HG03571 (cell line): ENCODE results near the gene DTNA.

ENCODE experiments used
- ATAC-seq: cut with Tn5 transposase; IDR thresholded peaks from one replicate; pipeline ENCODE4 v1.9.1; 2021; ENCODE audit not compliant: unreplicated experiment

DTNA gene

GRCh38 chr18:34805103-34805877 lies 95.2 kb downstream of the DTNA start:
- ATAC-seq, result no peak

DNA sequence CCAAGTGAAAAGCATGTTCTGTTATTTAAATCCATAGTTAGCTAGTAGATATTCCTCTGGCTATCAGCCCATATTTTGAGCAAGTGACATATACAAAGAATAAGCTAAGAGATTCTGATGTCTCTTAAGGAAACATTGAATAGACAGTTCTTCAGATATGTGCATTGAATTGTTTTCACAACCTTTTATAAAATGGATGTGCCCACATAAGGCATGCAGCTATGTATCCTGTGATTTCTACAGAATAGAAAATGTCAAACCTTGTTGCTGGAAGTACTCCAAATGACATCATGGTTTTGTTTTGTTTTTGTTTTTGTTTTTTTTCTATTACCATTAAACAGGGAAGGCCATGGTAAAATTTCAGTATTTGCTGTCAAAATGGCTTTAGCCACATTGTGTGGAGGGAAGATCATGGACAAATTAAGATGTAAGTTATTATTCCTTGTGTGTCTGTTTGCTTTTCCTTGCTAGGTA lies 95.8 kb downstream of the DTNA start:
- no peak for ATAC-seq

GRCh38 chr18:34806527-34806926 lies 96.4 kb downstream of the DTNA start:
- no peak for ATAC-seq

- ATAC-seq, result no peak
Measured at GRCh38 chr18:34807106-34807796, 97.2 kb downstream of the DTNA start.

DNA sequence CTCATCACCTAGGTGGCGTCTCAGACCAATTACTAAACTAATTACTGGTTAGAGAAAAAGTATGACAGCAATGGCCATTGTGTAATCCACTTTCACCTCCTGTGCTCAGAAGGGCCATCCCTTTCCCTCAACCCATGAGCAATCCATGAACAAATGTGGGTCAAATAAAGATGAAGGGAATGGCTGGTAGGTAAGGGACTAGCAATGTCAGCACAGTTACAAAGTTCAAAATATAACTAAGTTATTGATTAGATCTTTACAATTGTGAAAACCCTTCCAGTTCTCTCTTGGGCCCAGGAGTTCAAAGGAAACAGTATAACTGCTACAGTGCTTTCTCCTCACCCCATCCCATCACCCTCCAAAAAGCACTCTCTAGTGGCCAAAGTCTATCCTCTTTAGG lies 98.3 kb downstream of the DTNA start:
- ATAC-seq, result no peak

DNA sequence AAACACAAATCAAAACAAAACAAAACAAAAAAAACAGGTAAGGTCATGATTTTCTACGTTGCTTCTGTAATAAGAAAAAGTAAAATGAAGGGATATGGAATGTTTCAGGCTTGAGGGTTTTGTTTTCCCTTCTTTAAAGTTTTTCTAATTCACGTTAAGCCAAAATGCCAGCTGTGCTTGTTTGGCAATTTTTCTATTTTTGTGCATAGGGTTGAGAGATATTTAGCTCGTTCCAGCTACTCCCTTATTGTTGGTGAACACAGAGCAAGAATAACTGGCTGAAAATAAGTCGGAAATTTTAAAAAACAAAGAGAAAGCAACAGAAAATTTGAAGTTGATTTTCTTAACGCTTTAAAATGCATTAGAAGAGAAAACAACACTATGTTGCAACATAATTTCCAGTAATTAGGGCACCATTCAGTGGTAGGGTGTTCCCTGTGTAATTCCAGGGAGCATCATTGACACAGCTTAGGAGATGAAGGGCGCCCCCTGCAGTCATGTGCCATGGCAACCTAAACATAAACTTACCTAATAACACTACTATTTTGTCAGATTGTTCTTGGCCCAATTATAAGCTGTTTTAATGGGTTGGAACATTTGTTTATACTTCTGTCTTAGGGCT lies 99.5 kb downstream of the DTNA start:
- ATAC-seq, result no peak

GRCh38 chr18:34816183-34816582 lies 106.1 kb downstream of the DTNA start:
- ATAC-seq, result no peak

DNA sequence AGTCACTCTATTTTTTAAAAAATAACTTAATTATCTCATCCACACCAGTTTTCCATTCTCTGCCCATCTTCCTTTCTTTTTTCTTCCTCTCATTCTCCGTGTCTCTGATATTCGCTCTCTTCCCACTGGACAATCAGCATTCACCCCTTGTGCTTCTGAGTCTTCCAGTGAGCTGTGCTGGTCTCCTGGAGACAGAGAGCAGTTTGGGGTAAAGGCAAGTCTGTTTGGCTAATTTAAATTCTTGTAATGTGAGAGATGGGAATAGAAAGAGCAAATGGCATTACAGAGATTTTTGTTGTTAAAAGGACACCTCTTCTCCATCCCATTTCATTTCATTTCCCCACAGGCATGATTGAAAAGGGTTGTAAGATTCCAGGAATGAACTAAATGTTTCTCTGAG lies 107.5 kb downstream of the DTNA start:
- no peak for ATAC-seq

DNA sequence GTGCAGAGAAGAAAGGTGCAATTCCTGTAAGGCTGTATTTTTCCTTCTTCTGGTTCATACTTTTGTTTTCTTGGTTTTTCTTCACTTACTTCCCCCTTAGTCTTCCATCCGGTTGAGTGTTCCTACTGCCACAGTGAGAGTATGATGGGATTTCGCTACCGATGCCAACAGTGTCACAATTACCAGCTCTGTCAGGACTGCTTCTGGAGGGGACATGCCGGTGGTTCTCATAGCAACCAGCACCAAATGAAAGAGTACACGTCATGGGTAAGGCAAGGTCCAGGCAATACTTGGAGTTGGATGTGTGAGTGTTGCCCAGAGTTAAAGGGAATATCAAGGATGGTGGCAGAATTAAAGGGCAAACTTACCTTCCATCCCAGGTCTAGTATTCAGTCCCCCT lies 108.0 kb downstream of the DTNA start:
- no peak for ATAC-seq

- ATAC-seq, result no peak
Measured at GRCh38 chr18:34820360-34821065, 110.4 kb downstream of the DTNA start.

DNA sequence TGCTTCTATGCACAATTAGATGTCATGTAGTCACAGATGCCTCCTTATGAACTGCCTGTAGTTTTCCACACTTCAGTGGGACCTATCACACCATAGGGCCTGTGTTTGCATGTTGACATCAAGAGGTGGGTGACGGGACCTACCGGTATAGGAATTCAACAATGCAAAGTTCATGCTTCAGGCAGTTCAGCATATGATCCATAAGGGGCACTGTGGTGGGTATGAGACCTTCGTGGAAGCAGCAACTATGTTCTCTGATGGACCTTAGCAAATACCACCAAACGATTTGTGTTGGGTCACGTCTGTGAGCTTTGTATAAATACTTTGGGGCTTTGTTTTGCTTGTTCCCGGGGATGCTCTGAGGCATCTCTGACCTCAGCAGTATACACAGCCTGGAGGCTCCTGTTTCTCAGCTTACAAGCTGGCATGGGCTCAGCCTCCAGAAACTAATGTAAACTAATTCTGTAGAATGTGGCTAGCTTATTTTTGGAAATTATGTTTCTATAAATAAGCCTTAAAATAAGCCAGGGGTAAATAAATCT lies 111.6 kb downstream of the DTNA start:
- ATAC-seq, result no peak

DNA sequence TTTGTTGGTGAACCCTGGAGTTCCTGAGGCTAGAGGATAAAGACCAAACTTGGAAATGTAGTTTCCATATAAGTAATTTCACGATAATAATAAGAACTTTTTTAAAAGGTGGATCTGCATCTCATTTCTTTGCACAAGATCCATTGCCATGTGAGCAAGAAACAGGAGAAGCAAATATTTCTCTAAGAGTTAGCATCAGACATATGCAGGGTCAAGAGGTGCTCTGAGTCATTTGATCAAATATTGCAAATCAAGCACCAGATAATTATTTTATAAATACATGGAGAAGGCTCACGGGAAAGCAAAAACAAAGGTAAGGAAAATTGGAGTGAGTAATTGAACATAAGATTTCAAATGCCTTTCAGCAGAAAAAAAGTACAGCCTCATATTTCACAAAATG lies 118.0 kb downstream of the DTNA start:
- ATAC-seq, result no peak

DNA sequence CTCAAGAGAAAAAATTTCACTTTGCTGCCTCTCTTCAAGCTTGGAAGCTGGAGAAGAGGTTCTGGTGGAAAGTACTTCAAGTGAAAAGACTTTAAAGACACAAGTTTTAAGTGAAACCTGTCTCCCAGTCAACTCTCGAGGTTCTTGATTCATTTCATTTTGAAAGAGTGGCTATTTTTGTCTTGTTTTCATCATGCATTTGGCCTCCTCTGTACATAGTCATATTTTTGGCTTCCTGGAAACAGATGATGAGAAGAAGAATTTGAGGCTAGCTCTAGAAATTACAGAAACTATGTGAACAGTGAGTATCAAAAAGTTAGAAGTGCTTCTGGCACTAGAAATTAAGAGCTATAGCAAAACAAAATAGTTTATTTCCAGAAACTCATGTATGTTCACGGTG lies 124.8 kb downstream of the DTNA start:
- ATAC-seq, result no peak

- no peak for ATAC-seq
Measured at GRCh38 chr18:34835466-34835865, 125.4 kb downstream of the DTNA start.

GRCh38 chr18:34837769-34838272 lies 127.7 kb downstream of the DTNA start:
- ATAC-seq, result no peak

DNA sequence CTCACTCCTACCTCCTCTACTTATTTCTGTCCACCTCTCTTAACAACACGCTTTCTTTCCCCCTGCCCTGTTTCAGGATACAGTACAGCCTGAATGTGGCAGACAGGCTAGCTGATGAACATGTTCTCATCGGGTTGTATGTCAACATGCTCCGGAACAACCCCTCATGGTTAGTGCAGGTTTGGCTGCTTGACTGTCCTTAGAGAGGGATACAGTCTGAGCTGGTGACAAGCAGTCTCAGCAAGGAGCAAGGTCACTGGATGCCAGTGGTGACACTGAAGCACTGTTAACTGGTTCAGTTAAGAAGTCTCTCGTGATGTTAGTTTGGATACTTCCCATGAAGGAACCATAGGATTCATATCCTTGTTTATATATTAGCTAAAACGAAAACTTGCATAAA lies 128.6 kb downstream of the DTNA start:
- no peak for ATAC-seq

GRCh38 chr18:34840256-34840826 lies 130.2 kb downstream of the DTNA start:
- no peak for ATAC-seq

DNA sequence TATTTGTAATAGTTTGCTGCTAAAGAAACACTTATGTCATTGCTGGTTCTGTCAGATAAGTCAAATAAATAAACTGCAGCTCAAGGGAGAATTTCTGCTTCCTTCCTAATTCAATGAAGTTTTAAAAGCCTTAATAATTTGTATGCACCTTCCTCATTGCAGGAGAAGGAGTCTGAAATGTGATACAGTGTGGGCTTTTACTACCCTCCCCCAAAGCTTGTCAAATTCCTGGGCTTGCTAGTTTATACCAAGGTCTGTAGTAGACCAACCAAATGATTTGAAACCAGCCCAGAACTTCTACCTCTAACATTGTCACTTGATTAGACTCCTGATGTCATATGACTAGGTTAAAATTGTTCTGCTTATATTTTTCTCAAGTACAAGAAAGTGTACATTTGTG lies 131.8 kb downstream of the DTNA start:
- no peak for ATAC-seq

DNA sequence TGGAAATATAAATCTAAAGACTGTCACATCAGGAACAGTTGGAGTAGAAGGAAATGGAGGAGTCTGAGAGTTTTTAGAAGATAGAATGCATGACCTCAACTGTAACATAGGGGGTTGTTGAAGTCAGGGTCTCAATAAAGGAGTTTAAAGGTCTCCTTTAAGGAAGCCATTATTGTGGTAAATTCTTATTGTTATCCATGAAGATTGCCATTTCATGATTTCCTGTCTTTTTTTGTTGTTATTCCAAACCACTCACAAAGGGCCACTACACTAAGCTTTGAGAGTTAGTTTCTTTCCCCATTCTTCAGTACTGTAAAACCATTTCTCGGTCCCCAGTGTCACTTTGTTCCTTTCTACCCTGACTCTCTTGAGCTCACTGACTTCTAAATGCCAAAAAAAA lies 134.0 kb downstream of the DTNA start:
- no peak for ATAC-seq

DNA sequence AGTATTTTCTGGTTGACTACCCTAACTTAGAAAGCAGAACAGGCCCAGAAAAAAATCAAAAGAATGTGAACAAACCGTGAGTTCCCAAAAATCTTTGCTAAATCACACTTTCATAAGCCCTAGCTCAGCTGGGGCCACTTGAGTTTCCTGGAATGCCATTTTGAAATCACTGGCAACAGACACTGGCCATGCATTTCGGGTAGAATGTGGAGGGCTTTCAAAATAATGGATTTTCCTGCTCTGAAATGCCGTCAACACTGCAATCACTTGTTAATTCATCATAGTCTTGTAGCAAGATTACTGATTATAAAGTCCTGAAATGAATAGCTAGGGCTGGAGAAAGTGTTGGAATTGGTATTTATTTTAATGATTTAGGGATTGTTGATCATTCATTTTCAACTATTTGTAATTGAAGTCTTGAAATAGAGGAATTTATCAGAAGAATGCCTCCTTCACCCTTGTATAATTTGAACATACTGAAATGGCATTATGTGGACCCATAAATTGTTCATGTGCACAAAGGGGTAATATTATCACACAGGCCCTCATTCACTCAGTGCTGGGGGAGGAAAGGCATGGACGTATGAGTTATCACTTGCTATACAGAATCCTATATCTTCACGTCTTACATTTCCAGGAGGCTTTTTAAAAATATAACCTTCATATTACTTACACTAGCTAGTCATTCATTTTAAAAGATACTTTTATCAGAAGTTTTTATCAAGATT lies 134.8 kb downstream of the DTNA start:
- ATAC-seq, result no peak
